Stimulated activated CD4-positive, alpha-beta T cell treated with anti-CD3 and anti-CD28 coated beads, Interleukin-2, amount 100 ng/mL, for 24 hours (primary cell): ENCODE data around the gene DEPDC1.
"Not testable (repeated sequence)": the region's sequence is repeated elsewhere in the genome, so short reads cannot be mapped to it uniquely, and the experiment has no call there.

Source experiments
- DNase-seq, 2 donors: peaks; one replicate each; pipeline ENCODE4 v3.0.0-alpha.2; 2020

DEPDC1 gene

DNA sequence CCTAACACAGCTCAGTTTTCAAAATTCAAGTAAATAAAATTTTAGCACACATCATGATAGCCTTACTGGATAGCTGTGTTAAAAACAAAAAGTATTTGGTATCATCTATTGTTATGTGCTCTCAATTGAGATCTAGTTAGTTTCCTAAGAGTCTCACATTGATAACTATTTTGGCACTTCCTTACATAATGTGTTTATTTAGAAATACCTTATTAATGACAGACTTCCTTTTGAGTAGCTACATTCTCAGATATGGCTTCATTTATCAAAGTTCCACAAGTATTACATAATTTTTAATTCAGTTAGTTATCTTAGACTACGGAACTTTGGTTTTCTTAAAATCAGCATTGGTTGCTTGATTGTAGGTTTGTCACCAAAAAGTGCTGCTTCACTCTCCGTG lies 20.3 kb downstream of the DEPDC1 start:
- not testable (repeated sequence) for DNase-seq

DNA sequence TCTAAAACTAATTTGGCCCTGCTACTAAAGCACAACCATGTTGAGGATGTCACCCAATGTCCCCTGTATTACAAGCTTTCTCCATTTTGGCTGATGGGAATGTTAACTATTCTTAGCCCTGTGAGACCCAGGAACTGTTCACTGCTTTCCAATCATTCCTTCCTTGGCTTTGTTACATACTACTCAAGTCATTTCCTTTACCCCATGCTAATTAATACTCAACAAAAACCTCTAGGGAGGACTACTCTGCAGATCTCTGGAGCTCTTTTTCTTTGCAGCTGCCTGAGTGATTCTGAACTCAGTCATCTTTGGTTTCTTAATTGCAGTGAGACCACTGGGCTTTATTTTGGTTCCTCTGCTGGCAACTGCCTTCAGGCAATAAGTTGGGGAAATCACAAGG lies 23.8 kb downstream of the DEPDC1 start:
- DNase-seq = no peak

DNA sequence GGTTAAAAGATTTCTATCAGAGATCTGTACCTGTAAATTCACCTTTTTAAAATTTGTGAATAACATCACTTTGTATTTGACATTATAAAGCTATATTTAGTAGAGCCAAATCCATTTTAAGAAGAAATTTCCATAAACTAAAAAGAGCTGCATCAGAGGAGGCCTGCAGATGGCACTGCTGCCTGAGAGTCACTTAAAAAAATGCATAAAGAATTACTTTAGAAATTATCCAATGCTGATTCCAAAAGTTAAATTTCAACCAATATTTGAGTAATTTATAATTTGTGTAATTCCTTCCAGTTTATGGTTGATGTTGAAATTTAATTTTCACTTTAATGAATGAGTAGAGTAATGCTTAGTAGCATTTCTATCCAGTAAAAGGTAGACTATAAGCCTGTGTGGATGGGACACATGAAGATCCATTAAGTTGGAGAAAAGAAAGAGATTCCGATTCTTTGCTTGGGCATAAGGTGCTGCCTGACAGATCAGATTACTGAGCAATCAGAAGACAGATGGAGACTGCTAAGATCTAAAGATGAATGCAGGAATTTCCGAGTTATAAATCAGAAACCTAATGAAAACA lies 26.4 kb downstream of the DEPDC1 start:
- DNase-seq = no peak

DNA sequence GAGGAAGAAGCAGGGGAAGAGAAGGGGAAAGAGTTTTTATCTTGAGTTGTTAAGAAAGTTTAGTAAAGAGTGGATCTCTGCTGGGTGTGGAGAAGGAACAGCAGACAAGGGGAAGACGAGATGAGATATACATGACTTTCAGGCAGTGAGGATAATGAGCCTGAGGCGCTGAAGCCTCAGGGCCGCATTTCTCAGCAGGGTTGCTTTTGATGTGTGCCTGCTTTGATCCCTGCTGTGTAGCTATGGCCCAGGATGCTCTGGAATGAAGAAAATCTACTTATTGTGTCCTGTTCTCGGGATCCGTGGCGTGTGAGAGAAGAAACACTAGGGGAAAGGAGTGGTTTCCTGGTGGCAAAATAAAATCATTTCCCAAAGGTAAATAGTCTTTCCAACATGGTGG lies 32.0 kb downstream of the DEPDC1 start:
- DNase-seq = no peak

DNA sequence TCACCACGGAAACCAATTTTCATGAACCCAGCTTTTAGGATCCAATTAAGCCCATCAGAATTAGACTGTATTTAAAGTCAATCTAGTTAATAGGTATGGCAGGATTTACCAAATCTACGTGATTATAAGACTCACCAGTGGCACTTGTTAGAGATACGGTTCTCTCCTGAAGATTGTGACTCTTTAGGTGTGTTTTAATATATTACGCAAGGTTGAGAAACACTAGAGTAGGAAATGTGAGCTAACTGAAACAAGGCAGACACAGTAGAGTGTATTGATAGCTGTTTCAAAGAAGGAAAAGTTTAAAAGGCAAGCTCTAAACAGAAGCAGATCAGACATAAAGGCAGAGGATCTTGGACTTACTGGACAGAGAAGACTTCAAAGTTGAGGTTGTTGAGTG lies 35.9 kb downstream of the DEPDC1 start:
- DNase-seq = no peak

DNA sequence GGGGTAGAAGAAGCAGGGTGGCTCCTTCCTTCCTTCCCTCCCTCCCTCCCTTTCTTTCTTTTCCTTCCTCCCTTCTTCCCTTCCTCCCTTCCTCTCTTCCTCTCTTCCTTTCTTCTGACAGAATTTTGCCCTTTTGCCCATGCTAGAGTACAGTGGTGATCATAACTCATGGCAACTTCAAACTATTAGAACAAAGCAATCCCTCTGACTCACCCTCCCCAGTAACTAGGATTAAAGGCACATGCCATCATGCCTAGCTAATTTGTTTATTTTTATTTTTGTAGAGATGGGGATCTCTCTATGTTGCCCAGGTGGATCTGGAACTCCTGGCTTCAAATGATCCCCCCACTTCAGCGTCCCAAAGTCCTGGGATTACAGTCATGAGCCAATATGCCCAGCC lies 37.1 kb downstream of the DEPDC1 start:
- DNase-seq = no peak

DNA sequence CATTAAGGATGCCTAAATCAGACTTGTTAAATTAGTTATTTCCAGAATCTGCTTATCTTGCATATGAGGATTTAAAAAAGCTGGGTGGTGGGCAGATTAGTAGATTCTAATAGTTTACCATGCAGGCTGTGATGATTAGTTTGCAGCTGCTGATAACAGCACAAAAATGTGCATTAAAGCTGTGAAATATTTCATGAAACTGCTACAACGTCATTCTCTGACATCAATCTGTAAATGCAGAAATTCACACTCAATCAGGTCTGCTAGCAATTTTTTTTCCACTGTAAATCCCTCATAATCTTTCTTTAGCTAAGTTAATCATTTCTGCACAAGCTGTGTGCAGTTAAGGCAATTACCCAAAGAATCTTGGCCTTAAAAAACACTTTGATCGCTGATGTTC lies 37.8 kb downstream of the DEPDC1 start:
- no peak for DNase-seq

DNA sequence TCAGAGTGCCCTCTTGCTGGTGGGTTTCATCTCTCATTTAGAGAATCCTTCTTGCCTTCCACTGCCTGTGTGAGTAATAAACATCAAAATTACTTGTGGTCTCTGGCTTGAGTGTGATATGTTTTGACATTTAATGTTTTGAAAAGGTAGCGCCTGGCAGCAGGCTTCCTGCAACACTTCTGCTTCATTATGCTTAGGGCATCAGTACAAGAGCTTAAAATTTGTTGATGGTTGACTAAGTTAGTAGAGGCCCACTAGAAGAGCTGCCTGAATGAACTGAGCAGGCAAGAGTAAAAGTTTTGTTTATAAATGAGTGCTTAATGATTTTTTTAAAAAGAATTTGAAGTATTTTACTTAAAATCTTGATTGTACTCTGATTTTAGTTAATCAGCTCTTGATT lies 40.7 kb downstream of the DEPDC1 start:
- DNase-seq = no peak

DNA sequence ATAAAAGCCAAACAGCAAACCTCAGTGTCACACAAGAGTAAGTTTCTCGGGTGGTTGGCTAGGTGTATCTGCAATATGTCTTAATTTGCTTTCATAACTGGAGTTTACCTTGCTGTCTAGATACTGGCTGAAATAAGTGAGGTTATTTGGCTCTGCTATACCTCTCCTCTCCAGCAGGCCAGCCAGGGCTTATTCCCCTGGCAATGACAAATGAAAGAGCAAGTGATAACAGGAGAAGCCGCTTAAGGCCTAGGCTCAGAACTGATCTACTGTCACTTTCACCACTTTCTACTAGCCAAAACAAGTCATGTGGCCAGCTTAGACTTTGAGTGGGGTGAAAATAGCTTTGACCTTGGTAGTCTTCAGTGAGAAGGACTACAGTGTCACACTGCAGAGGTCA lies 42.3 kb downstream of the DEPDC1 start:
- no peak for DNase-seq

DNA sequence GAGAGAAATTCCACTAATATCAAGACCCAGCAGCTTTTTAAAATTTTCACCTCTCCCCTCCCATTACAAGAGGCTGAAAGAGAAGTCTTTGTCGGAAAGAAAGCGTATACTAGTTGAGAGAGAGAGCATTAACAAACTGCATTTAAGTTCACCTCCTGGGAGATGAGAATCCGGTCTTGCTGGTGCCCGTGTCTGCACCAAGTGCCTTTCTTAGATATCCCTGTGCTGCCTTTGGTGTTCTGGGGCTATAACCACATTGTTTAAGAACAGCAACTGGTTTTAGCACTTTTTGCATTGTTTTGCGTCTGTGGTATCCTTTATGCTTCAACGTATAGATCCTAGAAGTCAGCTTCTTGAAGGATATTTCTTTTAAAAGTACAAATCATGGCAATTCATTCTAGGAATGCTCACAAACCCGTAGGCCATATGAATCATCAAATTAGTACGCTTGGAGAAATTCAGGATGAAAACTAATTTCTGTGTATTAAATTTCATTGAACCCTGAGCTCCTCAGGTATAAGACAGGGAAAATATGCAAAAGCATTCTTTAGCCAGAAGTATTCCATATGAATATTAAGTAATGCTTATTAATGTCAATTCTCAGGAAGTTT lies 43.7 kb downstream of the DEPDC1 start:
- DNase-seq = no peak

DNA sequence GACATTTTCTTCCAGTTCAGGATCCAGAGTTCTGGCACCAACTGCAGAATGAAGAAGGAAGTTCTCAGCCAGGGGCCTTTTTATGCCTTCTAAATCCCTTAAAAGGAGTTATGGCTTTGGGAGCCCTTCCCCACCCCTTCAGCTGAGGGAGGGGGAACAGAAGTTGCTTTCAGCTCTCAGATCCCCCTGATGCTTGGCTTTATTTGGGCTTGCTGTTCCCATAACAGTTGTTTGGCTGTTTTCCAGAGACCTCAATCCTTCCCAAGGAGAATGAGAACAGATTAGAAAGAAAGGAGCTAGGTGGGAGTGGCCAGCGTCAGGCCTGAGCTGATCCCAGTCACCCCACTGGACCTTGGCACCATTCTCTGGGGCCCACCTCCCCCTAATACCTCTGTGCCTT lies 47.0 kb downstream of the DEPDC1 start, which contains the start of gene RPE65:
TSS of gene RPE65 (minus strand) at position 54 of the 400 bp plus-strand sequence. CDS start at position 5, 49 bp downstream.
- DNase-seq = no peak

DNA sequence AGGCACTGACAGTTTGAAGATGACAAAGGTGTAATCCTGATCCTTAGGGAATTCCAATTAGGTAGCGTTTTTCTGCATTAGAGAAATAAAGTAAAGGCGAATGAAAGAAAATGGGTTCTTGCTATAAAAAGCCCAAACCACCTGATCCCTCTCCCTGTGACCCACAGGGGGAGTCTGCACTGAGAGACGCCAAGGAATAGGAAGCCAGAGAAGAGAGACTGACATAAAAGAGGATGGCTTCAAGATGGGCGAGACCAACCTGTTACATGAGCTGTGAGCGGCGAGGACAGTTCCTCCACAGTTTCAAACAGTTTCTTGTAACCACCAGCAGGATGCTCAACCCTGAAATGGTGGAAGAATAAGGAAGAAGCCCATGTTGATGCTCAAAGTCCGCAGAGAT lies 48.5 kb downstream of the DEPDC1 start:
- DNase-seq = no peak

DNA sequence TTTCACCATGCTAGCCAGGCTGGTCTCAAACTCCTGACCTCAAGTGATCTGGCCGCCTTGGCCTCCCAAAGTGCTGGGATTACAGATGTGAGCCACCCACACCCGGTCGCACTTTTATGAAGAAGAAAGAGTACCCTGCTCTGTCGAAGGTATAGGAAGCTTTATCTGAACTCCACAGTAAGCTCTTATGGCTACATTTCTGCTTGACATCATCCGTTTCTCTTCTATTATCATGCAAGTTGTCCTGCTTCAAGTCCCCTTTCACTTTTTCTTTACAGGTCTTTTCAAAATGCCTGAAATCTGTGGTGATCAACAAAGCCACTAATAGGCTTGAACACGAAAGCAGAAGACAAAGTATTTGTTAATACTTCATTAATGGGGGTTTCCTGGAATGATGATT lies 51.2 kb downstream of the DEPDC1 start:
- DNase-seq = no peak

DNA sequence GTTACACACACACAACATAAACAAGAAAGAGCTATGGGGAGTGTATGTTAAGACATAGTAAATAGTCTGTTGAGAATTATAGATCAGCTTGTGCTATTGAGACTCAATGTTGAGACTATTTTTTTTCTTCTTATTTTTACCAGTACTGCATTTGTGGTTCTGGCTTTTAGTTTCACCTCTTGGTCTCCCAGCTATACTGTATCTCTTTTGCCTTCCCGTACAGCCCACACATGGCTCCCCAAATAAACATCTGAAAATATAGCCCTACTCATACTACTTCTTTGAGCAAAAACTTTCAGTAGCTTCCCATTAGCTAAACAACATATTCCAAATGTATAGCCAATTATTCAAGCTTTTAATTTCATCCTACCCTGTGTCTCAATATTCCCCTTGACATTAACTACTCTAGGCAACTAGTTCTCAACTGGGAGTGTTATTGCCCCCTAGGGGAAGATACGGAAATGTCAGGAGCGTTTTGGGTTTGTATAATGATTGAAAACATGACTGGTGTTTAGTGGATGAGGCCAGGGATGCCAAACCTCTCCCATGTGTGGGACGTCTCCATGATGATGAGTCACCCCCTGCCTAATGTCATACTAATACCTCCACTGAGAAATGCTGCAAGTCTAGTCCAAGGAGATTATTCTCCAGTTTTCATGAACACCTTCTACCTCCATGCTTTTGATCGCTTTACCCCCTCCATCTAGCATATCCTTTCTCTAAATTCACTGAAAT lies 53.9 kb downstream of the DEPDC1 start:
- peak in 1 of 2 donors; percentile 2 for DNase-seq

DNA sequence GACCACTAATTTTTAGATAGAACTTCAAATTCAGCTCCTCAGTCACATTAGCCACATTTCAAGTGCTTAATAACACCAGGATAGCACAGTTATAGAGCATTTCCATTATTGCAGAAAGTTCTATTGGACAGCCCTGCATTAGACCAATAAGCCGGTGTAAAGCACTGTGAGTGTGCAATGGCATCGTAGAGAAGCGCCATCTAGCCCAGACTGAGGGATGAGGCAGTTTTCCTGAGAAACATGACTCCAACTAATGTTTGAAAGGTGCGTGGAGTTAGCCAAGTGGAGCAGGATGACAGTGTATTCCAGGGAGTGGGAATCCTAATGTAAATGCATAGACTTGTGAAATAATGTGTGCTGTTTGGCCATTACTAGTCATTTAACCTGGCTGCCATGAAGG lies 54.9 kb downstream of the DEPDC1 start:
- DNase-seq = no peak

DNA sequence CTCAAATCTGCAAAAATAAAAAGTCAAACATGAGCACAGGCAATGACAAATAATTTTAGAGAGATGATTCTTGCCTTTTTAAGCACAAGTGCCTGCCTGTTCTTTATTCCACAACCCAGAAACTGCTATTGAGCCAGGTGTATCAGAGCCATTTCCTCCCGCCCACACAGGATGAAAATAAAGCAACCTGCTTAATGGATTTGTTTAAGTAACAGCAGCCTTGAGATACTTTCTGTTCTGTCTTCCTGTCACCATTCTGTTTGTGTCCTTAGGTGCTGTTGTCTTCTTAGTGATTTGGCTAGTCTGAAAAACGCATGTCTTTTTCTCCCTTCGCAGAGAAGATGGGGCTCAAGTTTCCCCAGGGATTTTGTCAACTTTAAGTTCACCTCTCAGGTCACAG lies 58.6 kb downstream of the DEPDC1 start:
- no peak for DNase-seq

DNA sequence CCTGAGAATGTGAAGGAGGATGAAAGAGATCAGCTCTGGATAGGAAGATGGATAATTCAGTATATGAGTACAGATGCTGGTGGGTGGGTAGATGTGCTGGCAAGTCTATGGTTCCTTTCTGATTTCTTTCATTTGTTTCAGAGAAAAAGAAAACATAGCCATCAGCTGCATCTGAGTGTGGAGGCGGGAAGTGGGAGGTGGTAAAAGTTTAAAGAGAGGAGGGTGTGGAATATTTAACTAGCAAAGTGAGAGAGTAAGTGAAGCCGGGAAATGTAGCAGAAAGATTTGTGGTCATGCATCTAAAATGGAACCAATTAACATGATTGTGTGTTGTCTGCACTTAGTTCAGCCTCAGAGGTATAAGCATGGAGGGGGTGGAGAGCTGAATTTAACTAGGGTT lies 63.5 kb downstream of the DEPDC1 start:
- no peak for DNase-seq

DNA sequence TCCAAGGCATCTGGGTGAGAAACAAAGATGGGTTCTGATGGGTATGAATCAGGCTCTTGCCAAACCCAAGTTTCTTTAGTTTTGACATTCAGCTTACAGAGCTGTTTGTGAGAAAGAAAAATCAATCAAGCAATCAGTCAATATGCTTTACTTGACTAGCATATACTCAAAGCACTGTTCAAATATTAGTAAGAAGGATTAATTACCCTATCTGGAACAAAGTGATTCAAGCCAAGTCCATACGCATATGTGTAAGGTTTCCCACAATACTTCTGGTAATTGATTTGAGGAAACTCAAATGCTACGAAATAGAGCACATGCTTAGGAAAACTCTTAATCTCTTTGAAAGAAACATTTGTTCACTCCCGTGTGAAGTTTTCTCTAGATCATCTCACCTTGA lies 65.8 kb downstream of the DEPDC1 start:
- DNase-seq = no peak

DNA sequence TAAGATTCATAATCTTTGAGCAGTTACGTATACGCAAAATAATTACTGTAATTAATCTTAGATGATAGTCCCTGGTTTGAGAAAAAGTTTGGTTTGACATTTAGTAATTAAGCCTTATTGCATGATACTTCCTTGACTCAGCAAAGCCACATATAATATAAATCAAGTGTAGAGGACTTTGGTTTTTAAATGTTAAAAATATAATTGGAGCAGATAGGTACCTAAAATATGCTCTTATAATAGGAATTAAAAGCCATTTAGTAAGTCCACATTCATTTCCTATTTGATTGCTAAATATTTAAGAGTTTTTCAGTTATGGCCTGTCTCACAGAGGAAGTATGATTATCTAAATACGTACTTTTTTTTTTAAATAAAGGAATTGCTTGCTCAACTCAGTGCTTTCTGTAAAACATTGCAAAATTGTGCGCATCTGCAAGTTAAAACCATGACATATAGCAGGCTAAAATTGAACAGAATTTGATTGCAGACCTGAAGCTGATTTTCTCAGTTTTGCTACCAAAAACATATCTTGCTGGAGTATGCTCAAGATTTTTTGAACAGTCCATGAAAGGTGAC lies 67.6 kb downstream of the DEPDC1 start:
- no peak for DNase-seq

DNA sequence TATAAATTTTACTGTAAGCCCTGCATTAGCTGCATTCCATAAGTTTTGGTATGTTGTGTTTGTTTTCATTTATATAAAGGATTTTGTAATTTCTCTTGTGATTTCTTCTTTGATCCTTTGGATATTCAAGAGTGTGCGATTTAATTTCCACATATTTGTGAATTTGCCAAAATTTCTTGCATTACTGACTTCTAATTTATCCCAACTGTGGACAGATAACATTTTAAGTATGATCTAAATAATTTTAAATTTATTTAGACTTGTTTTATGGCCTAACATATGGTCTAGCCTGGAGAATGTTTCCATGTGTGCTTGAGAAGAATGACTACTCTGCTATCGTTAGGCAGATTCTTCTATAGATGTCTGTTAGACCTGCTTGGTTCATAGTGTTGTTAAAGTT lies 70.3 kb downstream of the DEPDC1 start:
- DNase-seq = no peak
